Spinal cord (tissue), 10 donors: Measurements from ENCODE around the gene NUTM2E. TPM values are rescaled to one million over a fixed set of nuclear protein-coding genes. Genes with fewer than 3 reads are reported as not detected.
"Not testable (repeated sequence)": the region's sequence is repeated elsewhere in the genome, so short reads cannot be mapped to it uniquely, and the experiment has no call there.

Source experiments
- DNase-seq, 6 donors: peaks; one replicate each; pipeline versions ENCODE4 v3.0.0 to v3.0.0-alpha.2; 2013 to 2015; ENCODE audit warnings: low spot score in 6 of 6, low read depth in 4 of 6
- H3K27ac ChIP-seq: one replicate; pipeline ENCODE4 v1.5.1; 2013; ENCODE audit warnings: low read depth, low read length, control low read depth
- H3K27me3 ChIP-seq: one replicate; pipeline ENCODE4 v1.6.1; 2013; ENCODE audit warnings: low read length; ENCODE audit not compliant: control insufficient read depth, insufficient read depth
- H3K36me3 ChIP-seq: one replicate; pipeline ENCODE4 v1.6.1; 2013; ENCODE audit warnings: low read length; ENCODE audit not compliant: control insufficient read depth, insufficient read depth
- H3K4me1 ChIP-seq: one replicate; pipeline ENCODE4 v1.6.1; 2013; ENCODE audit warnings: low read length; ENCODE audit not compliant: control insufficient read depth, insufficient read depth
- H3K4me3 ChIP-seq: one replicate; pipeline ENCODE4 v1.5.1; 2013; ENCODE audit warnings: low read depth, low read length, control low read depth
- H3K9me3 ChIP-seq: one replicate; pipeline ENCODE4 v1.6.1; 2013; ENCODE audit warnings: low read length; ENCODE audit not compliant: control insufficient read depth, insufficient read depth
- WGBS: methylation state at CpG from one replicate; pipeline ENCODE4 v1.1.5; 2013; ENCODE audit warnings: missing lambda C conversion rate; ENCODE audit not compliant: insufficient coverage; 5-methylcytosine and 5-hydroxymethylcytosine counted together
- long read RNA-seq, 4 donors: transcript quantifications; one replicate each; lab custom pipeline, GENCODE V29; 2026
- polyA plus RNA-seq, 2 donors: library from polyadenylated mRNA; unstranded; fragments of 120-200 nt; gene quantifications; one replicate each; pipeline ENCODE4 v1.2.1, GENCODE V29; 2013; ENCODE audit not compliant: insufficient read length in 2 of 2
- total RNA-seq, 2 donors: library from RNA; depleted of rRNA in 1 of 2; stranded (reverse); fragments of 120-200 nt in 1 of 2; fragments of >200 nt in 1 of 2; gene quantifications; one replicate each; pipeline versions ENCODE4 v1.2.3 to v1.2.4, GENCODE V29; 2013 to 2014
- donor health status: healthy.

The NUTM2E gene
- under 1 TPM; 0.79 to 0.88 TPM for total RNA-seq
- polyA plus RNA-seq, result under 1 TPM in 1 of 2 donors, not detected in 1; 0.35 TPM
- long read RNA-seq, donor 1, result 0 reads
- long read RNA-seq, donor 2, result 0 reads
- long read RNA-seq, donor 3, result 0 reads
- long read RNA-seq, donor 4, result 0 reads

GRCh38 chr10:79826496-79827215 is at the start of gene NUTM2E:
Gene NUTM2E (plus strand): TSS chr10:79826739. CDS start chr10:79841741, 15,002 bp downstream.
- not testable (repeated sequence) for H3K27me3 ChIP-seq, H3K4me1 ChIP-seq, H3K9me3 ChIP-seq, H3K36me3 ChIP-seq
- peak; percentile 35 to 92 (median 50) for DNase-seq
- WGBS, result 0% methylated on average over 24 of the region's 78 CpGs
- Histone ChIP-seq H3K27ac (peak within 1 kb of the TSS; percentile 85), H3K4me3 (peak within 1 kb of the TSS; percentile 40)

GRCh38 chr10:79777997-79778396 is 48.5 kb upstream of the NUTM2E start:
- not testable (repeated sequence) for H3K4me1 ChIP-seq, H3K36me3 ChIP-seq, H3K27me3 ChIP-seq, DNase-seq, H3K4me3 ChIP-seq, H3K9me3 ChIP-seq, H3K27ac ChIP-seq

- H3K9me3 ChIP-seq, H3K4me3 ChIP-seq, H3K27me3 ChIP-seq, H3K4me1 ChIP-seq, H3K27ac ChIP-seq, H3K36me3 ChIP-seq: not testable (repeated sequence)
- peak in 5 of 6 donors; percentile 2 to 60 (median 21) for DNase-seq
- no CpG with 5 or more reads among the region's 14 CpGs for WGBS
Observed at GRCh38 chr10:79779310-79779938, 47.1 kb upstream of the NUTM2E start.

- not testable (repeated sequence) for H3K4me1 ChIP-seq, H3K27ac ChIP-seq, H3K9me3 ChIP-seq, DNase-seq, H3K4me3 ChIP-seq, H3K36me3 ChIP-seq, H3K27me3 ChIP-seq
- WGBS, result no CpG with 5 or more reads among the region's 2 CpGs
Observed at GRCh38 chr10:79779992-79780391, 46.5 kb upstream of the NUTM2E start.

GRCh38 chr10:79781584-79781983 is 45.0 kb upstream of the NUTM2E start:
- WGBS, result no CpG with 5 or more reads among the region's 3 CpGs
- not testable (repeated sequence) for H3K27ac ChIP-seq, H3K36me3 ChIP-seq, H3K4me3 ChIP-seq, DNase-seq, H3K4me1 ChIP-seq, H3K27me3 ChIP-seq, H3K9me3 ChIP-seq

GRCh38 chr10:79787455-79787952 is 39.0 kb upstream of the NUTM2E start:
- H3K4me1 ChIP-seq, H3K27ac ChIP-seq, H3K36me3 ChIP-seq, H3K4me3 ChIP-seq, DNase-seq, H3K27me3 ChIP-seq, H3K9me3 ChIP-seq: not testable (repeated sequence)

GRCh38 chr10:79789351-79789750 is 37.2 kb upstream of the NUTM2E start:
- DNase-seq, H3K27ac ChIP-seq, H3K27me3 ChIP-seq, H3K36me3 ChIP-seq, H3K4me1 ChIP-seq, H3K9me3 ChIP-seq, H3K4me3 ChIP-seq: not testable (repeated sequence)
- no CpG with 5 or more reads among the region's 2 CpGs for WGBS

GRCh38 chr10:79791906-79792517 is 34.5 kb upstream of the NUTM2E start:
- not testable (repeated sequence) for DNase-seq, H3K27ac ChIP-seq, H3K27me3 ChIP-seq, H3K36me3 ChIP-seq, H3K4me3 ChIP-seq, H3K4me1 ChIP-seq, H3K9me3 ChIP-seq
- no CpG with 5 or more reads among the region's 4 CpGs for WGBS

- not testable (repeated sequence) for H3K27me3 ChIP-seq, H3K4me3 ChIP-seq, H3K27ac ChIP-seq, H3K4me1 ChIP-seq, H3K9me3 ChIP-seq, DNase-seq, H3K36me3 ChIP-seq
- WGBS, result no CpG with 5 or more reads among the region's 1 CpG
Observed at GRCh38 chr10:79799337-79799736, 27.2 kb upstream of the NUTM2E start.
